IMR-90 (cell line): ENCODE measurements around the gene DGAT2L6. TPM values are rescaled to one million over a fixed set of nuclear protein-coding genes. Genes with fewer than 3 reads are reported as not detected.

Source experiments
- ATAC-seq: fragments of 200-7000 bp; cut with Tn5 transposase; 2 replicates; pipeline ENCODE4 v1.9.1; 2020; ENCODE audit warnings: low read depth, mild to moderate bottlenecking, moderate library complexity
- BruUV-seq: library from RNA; stranded (reverse); fragments of 400-500 nt; replicated peaks from 2 replicates; lab custom pipeline; 2021; lab: Mats Ljungman, UMichigan
- CTCF ChIA-PET: fragments of 300-600 bp; formaldehyde crosslinking; extraction: SDS; loops from one replicate; lab custom pipeline; 2021; ENCODE audit warnings: antibody characterized with exemption; lab: Yijun Ruan, JAX
- POLR2A ChIA-PET: fragments of 300-600 bp; sonication (Branson Sonifier 250); formaldehyde crosslinking; loops from one replicate; lab custom pipeline; 2022; ENCODE audit warnings: antibody characterized with exemption; ENCODE audit not compliant: unreplicated experiment; lab: Charles Lee
- DNase-seq: peaks from one replicate; pipeline ENCODE4 v3.0.0; 2013
- H2AFZ ChIP-seq: replicated peaks from 2 replicates; pipeline ENCODE3; 2013; ENCODE audit warnings: low read length, mild to moderate bottlenecking; ENCODE audit not compliant: poor library complexity
- H2AK5ac ChIP-seq: 2 replicates; pipeline ENCODE4 v1.6.1; 2013; ENCODE audit warnings: low read depth, low read length, inconsistent platforms
- H2AK9ac ChIP-seq: replicated peaks from 2 replicates; pipeline ENCODE3; 2013; ENCODE audit warnings: mild to moderate bottlenecking, low read depth, low read length, moderate library complexity; ENCODE audit not compliant: poor library complexity
- H2BK120ac ChIP-seq: 2 replicates; pipeline ENCODE4 v1.6.1; 2013; ENCODE audit warnings: low read depth, low read length, inconsistent platforms
- H2BK15ac ChIP-seq: 3 replicates; pipeline ENCODE4 v1.6.1; 2013; ENCODE audit warnings: low read depth, low read length, inconsistent platforms
- H2BK20ac ChIP-seq: 2 replicates; pipeline ENCODE4 v1.6.1; 2013; ENCODE audit warnings: low read depth, mild to moderate bottlenecking, inconsistent platforms, low read length, moderate library complexity
- H2BK5ac ChIP-seq: 2 replicates; pipeline ENCODE4 v1.6.1; 2013; ENCODE audit warnings: mild to moderate bottlenecking, low read depth, low read length, inconsistent platforms; ENCODE audit not compliant: poor library complexity, severe bottlenecking
- H3K14ac ChIP-seq: replicated peaks from 2 replicates; pipeline ENCODE4 v1.6.1; 2013; ENCODE audit warnings: low read depth, low read length, inconsistent platforms
- H3K18ac ChIP-seq: 2 replicates; pipeline ENCODE4 v1.6.1; 2013; ENCODE audit warnings: low read depth, low read length, control low read depth
- H3K23ac ChIP-seq: 2 replicates; pipeline ENCODE4 v1.6.1; 2013; ENCODE audit warnings: low read depth, low read length, inconsistent platforms
- H3K27ac ChIP-seq: 2 replicates; pipeline ENCODE4 v1.5.1; 2013; ENCODE audit warnings: mild to moderate bottlenecking, control low read depth, low read length; ENCODE audit not compliant: insufficient read depth
- H3K27me3 ChIP-seq: 2 replicates; pipeline ENCODE4 v1.6.1; 2013; ENCODE audit warnings: low read length; ENCODE audit not compliant: control insufficient read depth, insufficient read depth
- H3K36me3 ChIP-seq: 2 replicates; pipeline ENCODE4 v1.6.1; 2013; ENCODE audit warnings: low read length, mixed read lengths; ENCODE audit not compliant: control insufficient read depth, insufficient read depth
- H3K4ac ChIP-seq: 2 replicates; pipeline ENCODE4 v1.6.1; 2013; ENCODE audit warnings: low read depth, low read length, inconsistent platforms
- H3K4me1 ChIP-seq: 2 replicates; pipeline ENCODE4 v1.6.1; 2013; ENCODE audit warnings: low read length, mixed read lengths; ENCODE audit not compliant: control insufficient read depth, insufficient read depth
- H3K4me2 ChIP-seq: 2 replicates; pipeline ENCODE4 v1.6.1; 2013; ENCODE audit warnings: low read depth, mild to moderate bottlenecking, control low read depth, low read length, moderate library complexity
- H3K4me3 ChIP-seq: 2 replicates; pipeline ENCODE4 v1.5.1; 2013; ENCODE audit warnings: low read depth, mild to moderate bottlenecking, control low read depth, low read length, moderate library complexity; ENCODE audit not compliant: insufficient read depth
- H3K56ac ChIP-seq: 2 replicates; pipeline ENCODE4 v1.6.1; 2013; ENCODE audit warnings: low read length, inconsistent platforms; ENCODE audit not compliant: insufficient read depth; ENCODE audit errors: extremely low read depth
- H3K79me1 ChIP-seq, 2 experiments: 2 replicates each; pipeline ENCODE4 v1.6.1; 2013; ENCODE audit warnings: low read length in 2 of 2, inconsistent platforms in 1 of 2, low read depth in 1 of 2
- H3K9ac ChIP-seq: 2 replicates; pipeline ENCODE4 v1.6.1; 2013; ENCODE audit warnings: low read depth, low read length, control low read depth
- H3K9me1 ChIP-seq: 2 replicates; pipeline ENCODE4 v1.6.1; 2013; ENCODE audit warnings: low read length, inconsistent platforms; ENCODE audit not compliant: insufficient read depth
- H3K9me3 ChIP-seq: 2 replicates; pipeline ENCODE4 v1.6.1; 2013; ENCODE audit warnings: low read length; ENCODE audit not compliant: control insufficient read depth, insufficient read depth
- H4K20me1 ChIP-seq: 2 replicates; pipeline ENCODE4 v1.6.1; 2013; ENCODE audit warnings: low read length, inconsistent platforms; ENCODE audit not compliant: insufficient read depth
- H4K5ac ChIP-seq: 2 replicates; pipeline ENCODE4 v1.6.1; 2013; ENCODE audit warnings: mild to moderate bottlenecking, low read depth, low read length, control low read depth
- H4K8ac ChIP-seq, 2 experiments: 2 replicates each; pipeline ENCODE4 v1.6.1; 2013; ENCODE audit warnings: low read depth in 2 of 2, low read length in 2 of 2, control low read depth in 1 of 2, inconsistent platforms in 1 of 2
- H4K91ac ChIP-seq: 2 replicates; pipeline ENCODE4 v1.6.1; 2013; ENCODE audit warnings: low read depth, low read length, inconsistent platforms; ENCODE audit not compliant: insufficient read depth
- BHLHE40 ChIP-seq: fragments of 150-350 bp; IDR thresholded peaks from 2 replicates; pipeline ENCODE4 v1.6.1; 2016; ENCODE audit warnings: mild to moderate bottlenecking, low read depth, low read length
- CEBPB ChIP-seq: IDR thresholded peaks from 2 replicates; pipeline ENCODE4 v1.6.1; 2012; ENCODE audit warnings: low read depth, low read length, improper control_type of control experiment
- CHD1 ChIP-seq: IDR thresholded peaks from 2 replicates; pipeline ENCODE4 v1.6.1; 2012; ENCODE audit warnings: low read depth, low read length, improper control_type of control experiment
- FOS ChIP-seq: fragments of 150-350 bp; IDR thresholded peaks from 2 replicates; pipeline ENCODE4 v1.6.1; 2016; ENCODE audit warnings: low read depth, low read length
- MAFK ChIP-seq: IDR thresholded peaks from 2 replicates; pipeline ENCODE4 v1.6.1; 2012; ENCODE audit warnings: low read depth, low read length, improper control_type of control experiment
- MAZ ChIP-seq: IDR thresholded peaks from 2 replicates; pipeline ENCODE4 v1.6.1; 2012; ENCODE audit warnings: low read depth, mild to moderate bottlenecking, low read length, improper control_type of control experiment, moderate library complexity, borderline replicate concordance
- MXI1 ChIP-seq: IDR thresholded peaks from 2 replicates; pipeline ENCODE4 v1.6.1; 2012; ENCODE audit warnings: low read depth, mild to moderate bottlenecking, low read length, moderate library complexity, borderline replicate concordance
- NFE2L2 ChIP-seq: fragments of 150-350 bp; IDR thresholded peaks from 2 replicates; pipeline ENCODE4 v1.6.1; 2016; ENCODE audit warnings: low read depth, mild to moderate bottlenecking, low read length
- POLR2A ChIP-seq: IDR thresholded peaks from 2 replicates; pipeline ENCODE4 v1.6.1; 2012; ENCODE audit warnings: mild to moderate bottlenecking, low read depth, low read length
- RAD21 ChIP-seq: IDR thresholded peaks from 2 replicates; pipeline ENCODE4 v1.6.1; 2012; ENCODE audit warnings: low read length, improper control_type of control experiment
- RCOR1 ChIP-seq: IDR thresholded peaks from 2 replicates; pipeline ENCODE4 v1.6.1; 2012; ENCODE audit warnings: mild to moderate bottlenecking, low read length, improper control_type of control experiment; ENCODE audit not compliant: insufficient replicate concordance
- RFX5 ChIP-seq: IDR thresholded peaks from 2 replicates; pipeline ENCODE4 v1.8.0; 2012; ENCODE audit warnings: low read depth, mild to moderate bottlenecking, low read length, moderate library complexity
- SMC3 ChIP-seq: fragments of 150-350 bp; IDR thresholded peaks from 2 replicates; pipeline ENCODE4 v1.6.1; 2016; ENCODE audit warnings: low read depth, mild to moderate bottlenecking, antibody characterized with exemption, low read length, moderate library complexity
- WGBS, 2 experiments: methylation state at CpG; one replicate each; pipeline versions ENCODE4 v1.1.5 to v1.1.7; 2013; ENCODE audit warnings: missing lambda C conversion rate in 2 of 2; ENCODE audit not compliant: insufficient read length in 1 of 2; ENCODE audit errors: extremely low coverage in 2 of 2; 5-methylcytosine and 5-hydroxymethylcytosine counted together
- dilution Hi-C: fragments of 300-500 bp; cut with HindIII; formaldehyde crosslinking; loops from one replicate; pipeline ENCODE4 v1.14.3; 2018; ENCODE audit warnings: low sequenced_read_pairs; ENCODE audit not compliant: unreplicated experiment
- in situ Hi-C: fragments of 300-500 bp; cut with MboI; formaldehyde crosslinking; loops from 3 replicates; pipeline ENCODE4 v1.14.3; 2019; ENCODE audit warnings: low sequenced_read_pairs, inconsistent platforms, mixed read lengths
- intact Hi-C: fragments of 100-400 bp; cut with micrococcal nuclease; formaldehyde crosslinking; loops from 2 replicates; pipeline ENCODE4 v1.10.0; 2022
- polyA plus RNA-seq, 3 experiments: library from polyadenylated mRNA; depleted of rRNA; stranded (reverse); fragments of >200 nt; gene quantifications; 2 replicates each; pipeline ENCODE4 v1.2.3, GENCODE V29; 2012; ENCODE audit warnings: low replicate concordance in 1 of 3
- total RNA-seq: library from RNA; depleted of rRNA; stranded (reverse); fragments of >200 nt; gene quantifications from 2 replicates; pipeline ENCODE4 v1.2.3, GENCODE V29; 2012
- TF ChIP-seq, protein P1 (sequence below): fragments of 150-350 bp; IDR thresholded peaks from 2 replicates; pipeline ENCODE4 v1.6.1; 2016; ENCODE audit warnings: low read depth, mild to moderate bottlenecking, low read length, moderate library complexity, borderline replicate concordance
- TF ChIP-seq, protein P2 (sequence below): fragments of 150-350 bp; IDR thresholded peaks from 2 replicates; pipeline ENCODE4 v1.6.1; 2017; ENCODE audit warnings: mild to moderate bottlenecking, antibody characterized with exemption, low read length, low read depth

The DGAT2L6 gene
- total and polyA plus RNA-seq, 2 of the 4 experiments (the other 2 are of a cell fraction), result not detected

DNA sequence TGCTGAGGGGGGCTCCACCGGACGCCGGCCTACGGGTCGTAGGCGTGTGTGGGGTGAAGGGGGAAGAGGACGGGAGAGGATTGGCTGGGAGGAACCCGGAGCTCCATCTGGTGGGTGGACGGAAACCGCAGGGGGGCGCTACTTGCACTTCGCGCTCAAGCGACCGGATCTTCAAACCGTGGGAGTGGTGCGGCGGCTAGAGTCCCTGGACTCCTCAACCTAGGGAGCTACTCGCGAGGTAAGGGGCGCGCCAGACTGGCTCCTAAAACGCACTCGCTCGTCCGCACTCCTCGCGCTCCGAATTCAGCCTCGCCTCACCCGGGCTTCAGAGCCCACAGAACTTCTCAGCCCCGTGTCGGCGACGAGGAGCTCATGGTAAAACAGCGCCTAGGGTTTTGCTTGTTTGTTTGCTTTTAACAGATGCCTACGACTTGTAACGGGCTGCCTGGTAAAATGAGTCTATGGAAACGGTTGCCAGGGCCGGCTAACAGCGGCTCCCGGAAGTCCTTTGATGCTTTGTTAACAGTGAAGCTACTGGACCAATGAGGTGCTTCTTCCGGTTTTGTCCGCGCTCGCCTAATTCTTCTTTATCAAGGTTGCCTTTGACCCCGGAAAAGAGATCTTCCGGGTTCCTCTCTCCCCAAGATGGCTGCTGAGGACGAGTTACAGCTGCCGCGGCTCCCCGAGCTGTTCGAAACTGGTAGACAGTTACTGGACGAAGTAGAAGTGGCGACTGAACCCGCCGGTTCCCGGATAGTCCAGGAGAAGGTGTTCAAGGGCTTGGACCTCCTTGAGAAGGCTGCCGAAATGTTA, 43.8 kb upstream of the DGAT2L6 start, which contains the start of gene IGBP1:
Gene IGBP1 (plus strand): TSS at position 145 of the 813 bp plus-strand sequence. CDS start 501 bp downstream, at position 646.
- Histone ChIP-seq H3K18ac (peak within 1 kb of the TSS; percentile 47; the same call in 1 of the 2 replicates), H3K27me3 (no peaks in the 10 kb centered on the region), H3K56ac (peak within 1 kb of the TSS; percentile 66; the same call in 1 of the 2 replicates), H3K79me1 (peaks cover 5 to 18% of the 10 kb centered on the region in 2 experiments; a peak in 2 of 4 replicates), H3K27ac (peak within 1 kb of the TSS; percentile 92), H2BK15ac (no peak within 1 kb of the TSS), H2AK5ac (0 out of 2 replicates have a peak within 1 kb of the TSS, but pooled peaks have one; percentile 32), H2AK9ac (no peak within 1 kb of the TSS), H3K23ac (peak within 1 kb of the TSS; percentile 41), H3K36me3 (peaks cover 1% of the 10 kb centered on the region; the same call in 1 of the 2 replicates), H2BK120ac (no peak within 1 kb of the TSS; the same call in 1 of the 2 replicates), H3K4me1 (no peaks in the 10 kb centered on the region), H4K20me1 (no peaks in the 10 kb centered on the region; the same call in 1 of the 2 replicates), H3K14ac (peak within 1 kb of the TSS; percentile 64), H4K91ac (peak within 1 kb of the TSS; percentile 39; the same call in 1 of the 2 replicates), H4K5ac (peak within 1 kb of the TSS; percentile 78), H2BK20ac (no peak within 1 kb of the TSS), H2AFZ (peak within 1 kb of the TSS; percentile 87), H3K4me2 (peak within 1 kb of the TSS; percentile 80), H3K9me3 (no peaks in the 10 kb centered on the region), H3K9ac (peak within 1 kb of the TSS; percentile 94), H3K4ac (peak within 1 kb of the TSS; percentile 77), H3K9me1 (no peaks in the 10 kb centered on the region), H4K8ac (peak within 1 kb of the TSS; percentile 89 to 93), H3K4me3 (peak within 1 kb of the TSS; percentile 83), H2BK5ac (peak within 1 kb of the TSS; percentile 68)
- no TSS peak for BruUV-seq
- whole genome bisulfite sequencing, 2 experiments, result 33% methylated on average over 31 of the region's 59 CpGs; no CpG with 5 or more reads in 1 of the 2 experiments
- dilution Hi-C loops (no loop called here), intact Hi-C loops (loop anchor here (1.0 to 5.0 kb wide), 3 partner anchors 129 to 301 kb away; partner anchors contain the start of gene KIF4A), in situ Hi-C loops (no loop called here)
- ChIA-PET POLR2A (interaction anchor here (0.6 to 1.4 kb wide), 2 partner anchors 35 to 688 kb away, joined by 3 read pairs; no protein-coding TSS in a partner anchor), CTCF (interaction anchor here (0.5 to 1.0 kb wide), 7 partner anchors 14 to 1093 kb away, joined by 3 to 4 read pairs (median 3); no protein-coding TSS in a partner anchor)
- peak; percentile 83 for DNase-seq
- ATAC-seq, result peak; percentile 88
- TF ChIP-seq CEBPB (no peak), CHD1 (no peak), FOS (no peak), RAD21 (peak; percentile 18; the same call in 1 of the 2 replicates), MXI1 (peak; percentile 52; the same call in 1 of the 2 replicates), BHLHE40 (no peak), MAFK (no peak), MAZ (no peak; the same call in 1 of the 2 replicates), NFE2L2 (no peak), RCOR1 (no peak), SMC3 (peak; percentile 19; the same call in 1 of the 2 replicates), POLR2A (peak; percentile 75), RFX5 (no peak)
- TF ChIP-seq, protein P1, sequence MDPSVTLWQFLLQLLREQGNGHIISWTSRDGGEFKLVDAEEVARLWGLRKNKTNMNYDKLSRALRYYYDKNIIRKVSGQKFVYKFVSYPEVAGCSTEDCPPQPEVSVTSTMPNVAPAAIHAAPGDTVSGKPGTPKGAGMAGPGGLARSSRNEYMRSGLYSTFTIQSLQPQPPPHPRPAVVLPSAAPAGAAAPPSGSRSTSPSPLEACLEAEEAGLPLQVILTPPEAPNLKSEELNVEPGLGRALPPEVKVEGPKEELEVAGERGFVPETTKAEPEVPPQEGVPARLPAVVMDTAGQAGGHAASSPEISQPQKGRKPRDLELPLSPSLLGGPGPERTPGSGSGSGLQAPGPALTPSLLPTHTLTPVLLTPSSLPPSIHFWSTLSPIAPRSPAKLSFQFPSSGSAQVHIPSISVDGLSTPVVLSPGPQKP, result no peak
- TF ChIP-seq, protein P2, sequence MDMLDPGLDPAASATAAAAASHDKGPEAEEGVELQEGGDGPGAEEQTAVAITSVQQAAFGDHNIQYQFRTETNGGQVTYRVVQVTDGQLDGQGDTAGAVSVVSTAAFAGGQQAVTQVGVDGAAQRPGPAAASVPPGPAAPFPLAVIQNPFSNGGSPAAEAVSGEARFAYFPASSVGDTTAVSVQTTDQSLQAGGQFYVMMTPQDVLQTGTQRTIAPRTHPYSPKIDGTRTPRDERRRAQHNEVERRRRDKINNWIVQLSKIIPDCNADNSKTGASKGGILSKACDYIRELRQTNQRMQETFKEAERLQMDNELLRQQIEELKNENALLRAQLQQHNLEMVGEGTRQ, result no peak
